ENCODE data around the gene ZFP1. TPM values are rescaled to one million over a fixed set of nuclear protein-coding genes. Genes with fewer than 3 reads are reported as not detected.
A peak's percentile ranks its signal among the peaks of the same experiment; 100 is the strongest.
"Not testable (repeated sequence)": the region's sequence is repeated elsewhere in the genome, so short reads cannot be mapped to it uniquely, and the experiment has no call there.

Gene ZFP1
- polyA plus RNA-seq, 3 donors = 20.5 to 28.2 (median 25.4) TPM

- peak in 10 of 11 donors; percentile 71 to 88 (median 80) for DNase-seq (ENCODE audit: extremely low read depth in 1 of 11, low read depth in 9 of 11, low spot score in 4 of 11)
These were observed 37.4 kb upstream of the ZFP1 start for GRCh38 chr16:75110637-75111513.

- no peak for DNase-seq (ENCODE audit: extremely low read depth in 1 of 11, low read depth in 9 of 11, low spot score in 4 of 11)
These were observed 36.8 kb upstream of the ZFP1 start for GRCh38 chr16:75111514-75111940.

- DNase-seq (ENCODE audit: extremely low read depth in 1 of 11, low read depth in 9 of 11, low spot score in 4 of 11) = no peak
These were observed 36.2 kb upstream of the ZFP1 start for GRCh38 chr16:75111961-75112733.

GRCh38 chr16:75112734-75113491, 35.4 kb upstream of the ZFP1 start:
- no peak for DNase-seq (ENCODE audit: extremely low read depth in 1 of 11, low read depth in 9 of 11, low spot score in 4 of 11)

GRCh38 chr16:75113541-75114121, 34.7 kb upstream of the ZFP1 start:
- no peak for DNase-seq (ENCODE audit: extremely low read depth in 1 of 11, low read depth in 9 of 11, low spot score in 4 of 11)

GRCh38 chr16:75114179-75114945, 34.0 kb upstream of the ZFP1 start:
- DNase-seq (ENCODE audit: extremely low read depth in 1 of 11, low read depth in 9 of 11, low spot score in 4 of 11) = no peak

- no peak for DNase-seq (ENCODE audit: extremely low read depth in 1 of 11, low read depth in 9 of 11, low spot score in 4 of 11)
These were observed 33.1 kb upstream of the ZFP1 start for GRCh38 chr16:75114946-75115825.

- no peak for DNase-seq (ENCODE audit: extremely low read depth in 1 of 11, low read depth in 9 of 11, low spot score in 4 of 11)
These were observed 32.0 kb upstream of the ZFP1 start, which contains the start of gene LDHD for GRCh38 chr16:75116081-75116910. Gene LDHD (minus strand): TSS chr16:75116780. CDS start chr16:75116720, 60 bp downstream.

- no peak for DNase-seq (ENCODE audit: extremely low read depth in 1 of 11, low read depth in 9 of 11, low spot score in 4 of 11)
These were observed 31.4 kb upstream of the ZFP1 start for GRCh38 chr16:75116911-75117245.

- no peak for DNase-seq (ENCODE audit: extremely low read depth in 1 of 11, low read depth in 9 of 11, low spot score in 4 of 11)
These were observed 29.3 kb upstream of the ZFP1 start for GRCh38 chr16:75118943-75119539.

GRCh38 chr16:75120253-75120652, 28.1 kb upstream of the ZFP1 start:
- no peak for DNase-seq (ENCODE audit: extremely low read depth in 1 of 11, low read depth in 9 of 11, low spot score in 4 of 11)

GRCh38 chr16:75121949-75122568, 26.3 kb upstream of the ZFP1 start:
- DNase-seq (ENCODE audit: extremely low read depth in 1 of 11, low read depth in 9 of 11, low spot score in 4 of 11) = no peak

- DNase-seq (ENCODE audit: extremely low read depth in 1 of 11, low read depth in 9 of 11, low spot score in 4 of 11) = no peak
These were observed 25.7 kb upstream of the ZFP1 start for GRCh38 chr16:75122609-75123008.

- no peak for DNase-seq (ENCODE audit: extremely low read depth in 1 of 11, low read depth in 9 of 11, low spot score in 4 of 11)
These were observed 20.5 kb upstream of the ZFP1 start for GRCh38 chr16:75127713-75128415.

- DNase-seq (ENCODE audit: extremely low read depth in 1 of 11, low read depth in 9 of 11, low spot score in 4 of 11) = not testable (repeated sequence)
These were observed 18.7 kb upstream of the ZFP1 start for GRCh38 chr16:75129421-75130149.

Measured in renal cortex interstitium (tissue), 11 donors.